Hepatocyte (in vitro differentiated cells): ENCODE measurements around the gene PROC.

Experiments
- EZH2phosphoT487 ChIP-seq: fragments of 200-600 bp; sonication (generic); IDR thresholded peaks from one replicate; pipeline ENCODE4 v1.6.1; 2018; ENCODE audit warnings: antibody characterized with exemption, mild to moderate bottlenecking, low read depth, moderate library complexity; ENCODE audit not compliant: unreplicated experiment, severe bottlenecking
- TF ChIP-seq, protein P1 (sequence below): fragments of 200-600 bp; sonication (generic); IDR thresholded peaks from 2 replicates; pipeline ENCODE4 v1.5.1; 2016; ENCODE audit warnings: antibody characterized with exemption, mild to moderate bottlenecking; ENCODE audit not compliant: poor library complexity

DNA sequence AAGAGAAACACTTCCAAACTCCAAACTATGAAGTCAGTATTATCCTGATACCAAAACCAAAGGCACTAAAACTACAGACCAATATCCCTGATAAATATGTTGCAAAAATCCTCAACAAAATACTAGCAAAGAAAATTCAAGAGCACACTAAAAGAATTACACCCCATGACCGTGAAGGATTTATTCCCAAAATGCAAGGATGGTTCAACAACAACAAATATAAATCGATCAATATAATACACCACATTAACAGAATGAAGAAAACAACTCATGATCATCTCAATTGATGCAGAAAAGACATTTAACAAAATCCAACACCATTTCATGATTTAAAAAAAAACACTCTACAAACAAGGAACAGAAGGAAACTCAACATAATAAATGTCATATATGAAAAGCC lies 57.6 kb downstream of the PROC start:
- TF ChIP-seq, protein P1, sequence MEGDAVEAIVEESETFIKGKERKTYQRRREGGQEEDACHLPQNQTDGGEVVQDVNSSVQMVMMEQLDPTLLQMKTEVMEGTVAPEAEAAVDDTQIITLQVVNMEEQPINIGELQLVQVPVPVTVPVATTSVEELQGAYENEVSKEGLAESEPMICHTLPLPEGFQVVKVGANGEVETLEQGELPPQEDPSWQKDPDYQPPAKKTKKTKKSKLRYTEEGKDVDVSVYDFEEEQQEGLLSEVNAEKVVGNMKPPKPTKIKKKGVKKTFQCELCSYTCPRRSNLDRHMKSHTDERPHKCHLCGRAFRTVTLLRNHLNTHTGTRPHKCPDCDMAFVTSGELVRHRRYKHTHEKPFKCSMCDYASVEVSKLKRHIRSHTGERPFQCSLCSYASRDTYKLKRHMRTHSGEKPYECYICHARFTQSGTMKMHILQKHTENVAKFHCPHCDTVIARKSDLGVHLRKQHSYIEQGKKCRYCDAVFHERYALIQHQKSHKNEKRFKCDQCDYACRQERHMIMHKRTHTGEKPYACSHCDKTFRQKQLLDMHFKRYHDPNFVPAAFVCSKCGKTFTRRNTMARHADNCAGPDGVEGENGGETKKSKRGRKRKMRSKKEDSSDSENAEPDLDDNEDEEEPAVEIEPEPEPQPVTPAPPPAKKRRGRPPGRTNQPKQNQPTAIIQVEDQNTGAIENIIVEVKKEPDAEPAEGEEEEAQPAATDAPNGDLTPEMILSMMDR: no peak
- TF ChIP-seq EZH2phosphoT487: no peak
